ENCODE results near the gene ZDHHC20. TPM values are rescaled to one million over a fixed set of nuclear protein-coding genes. Genes with fewer than 3 reads are reported as not detected.
"Not testable (repeated sequence)": the region's sequence is repeated elsewhere in the genome, so short reads cannot be mapped to it uniquely, and the experiment has no call there.

ZDHHC20 gene
- total RNA-seq, 1 donor from 2014 or later = 65.0 TPM

GRCh38 chr13:21436582-21436981, 22.5 kb downstream of the ZDHHC20 start:
- DNase-seq (ENCODE audit: extremely low read depth, low read depth, low spot score) = no peak

GRCh38 chr13:21435687-21436151, 23.4 kb downstream of the ZDHHC20 start:
- DNase-seq (ENCODE audit: extremely low read depth, low read depth, low spot score) = peak; percentile 65

GRCh38 chr13:21435231-21435630, 23.9 kb downstream of the ZDHHC20 start:
- DNase-seq (ENCODE audit: extremely low read depth, low read depth, low spot score) = no peak

- no peak for DNase-seq (ENCODE audit: extremely low read depth, low read depth, low spot score)
Measured at GRCh38 chr13:21434588-21434987, 24.5 kb downstream of the ZDHHC20 start.

GRCh38 chr13:21429211-21429610, 29.9 kb downstream of the ZDHHC20 start:
- DNase-seq (ENCODE audit: extremely low read depth, low read depth, low spot score) = no peak

- DNase-seq (ENCODE audit: extremely low read depth, low read depth, low spot score) = no peak
Measured at GRCh38 chr13:21427741-21428140, 31.4 kb downstream of the ZDHHC20 start.

GRCh38 chr13:21426238-21426637, 32.9 kb downstream of the ZDHHC20 start:
- no peak for DNase-seq (ENCODE audit: extremely low read depth, low read depth, low spot score)

GRCh38 chr13:21420706-21421105, 38.4 kb downstream of the ZDHHC20 start:
- DNase-seq (ENCODE audit: extremely low read depth, low read depth, low spot score) = no peak

- DNase-seq (ENCODE audit: extremely low read depth, low read depth, low spot score) = no peak
Measured at GRCh38 chr13:21413013-21413412, 46.1 kb downstream of the ZDHHC20 start.

- DNase-seq (ENCODE audit: extremely low read depth, low read depth, low spot score) = not testable (repeated sequence)
Measured at GRCh38 chr13:21410453-21410852, 48.6 kb downstream of the ZDHHC20 start.

GRCh38 chr13:21405309-21405708, 53.8 kb downstream of the ZDHHC20 start:
- DNase-seq (ENCODE audit: extremely low read depth, low read depth, low spot score) = no peak

- DNase-seq (ENCODE audit: extremely low read depth, low read depth, low spot score) = no peak
Measured at GRCh38 chr13:21402586-21403307, 56.4 kb downstream of the ZDHHC20 start.

GRCh38 chr13:21399741-21400140, 59.4 kb downstream of the ZDHHC20 start:
- no peak for DNase-seq (ENCODE audit: extremely low read depth, low read depth, low spot score)

- DNase-seq (ENCODE audit: extremely low read depth, low read depth, low spot score) = no peak
Measured at GRCh38 chr13:21395953-21396352, 63.1 kb downstream of the ZDHHC20 start.

GRCh38 chr13:21389124-21389523, 70.0 kb downstream of the ZDHHC20 start:
- no peak for DNase-seq (ENCODE audit: extremely low read depth, low read depth, low spot score)

- no peak for DNase-seq (ENCODE audit: extremely low read depth, low read depth, low spot score)
Measured at GRCh38 chr13:21385710-21386109, 73.4 kb downstream of the ZDHHC20 start.

GRCh38 chr13:21383090-21383489, 76.0 kb downstream of the ZDHHC20 start:
- DNase-seq (ENCODE audit: extremely low read depth, low read depth, low spot score) = no peak

GRCh38 chr13:21376998-21377985, 81.8 kb downstream of the ZDHHC20 start:
- not testable (repeated sequence) for DNase-seq (ENCODE audit: extremely low read depth, low read depth, low spot score)

GRCh38 chr13:21372530-21372929, 86.6 kb downstream of the ZDHHC20 start:
- no peak for DNase-seq (ENCODE audit: extremely low read depth, low read depth, low spot score)

GRCh38 chr13:21371011-21371410, 88.1 kb downstream of the ZDHHC20 start:
- DNase-seq (ENCODE audit: extremely low read depth, low read depth, low spot score) = no peak

GRCh38 chr13:21365574-21365973, 93.5 kb downstream of the ZDHHC20 start:
- no peak for DNase-seq (ENCODE audit: extremely low read depth, low read depth, low spot score)

- DNase-seq (ENCODE audit: extremely low read depth, low read depth, low spot score) = no peak
Measured at GRCh38 chr13:21364916-21365315, 94.2 kb downstream of the ZDHHC20 start.
